ENCODE data around the gene IGFBP7.
"Not testable (repeated sequence)": the region's sequence is repeated elsewhere in the genome, so short reads cannot be mapped to it uniquely, and the experiment has no call there.

The IGFBP7 gene

GRCh38 chr4:57075367-57075766 lies 34.8 kb downstream of the IGFBP7 start:
- DNase-seq (ENCODE audit: low read depth in 3 of 3, low spot score in 1 of 3): no peak

- DNase-seq (ENCODE audit: low read depth in 3 of 3, low spot score in 1 of 3): no peak
These were observed 35.4 kb downstream of the IGFBP7 start for GRCh38 chr4:57074744-57075143.

- no peak for DNase-seq (ENCODE audit: low read depth in 3 of 3, low spot score in 1 of 3)
These were observed 36.6 kb downstream of the IGFBP7 start for GRCh38 chr4:57073559-57073958.

GRCh38 chr4:57071326-57071725 lies 38.9 kb downstream of the IGFBP7 start:
- DNase-seq (ENCODE audit: low read depth in 3 of 3, low spot score in 1 of 3): no peak

- no peak for DNase-seq (ENCODE audit: low read depth in 3 of 3, low spot score in 1 of 3)
These were observed 39.7 kb downstream of the IGFBP7 start for GRCh38 chr4:57070461-57070860.

GRCh38 chr4:57068237-57068981 lies 41.8 kb downstream of the IGFBP7 start:
- no peak for DNase-seq (ENCODE audit: low read depth in 3 of 3, low spot score in 1 of 3)

GRCh38 chr4:57065730-57066482 lies 44.3 kb downstream of the IGFBP7 start:
- no peak for DNase-seq (ENCODE audit: low read depth in 3 of 3, low spot score in 1 of 3)

GRCh38 chr4:57064811-57065711 lies 45.1 kb downstream of the IGFBP7 start:
- no peak for DNase-seq (ENCODE audit: low read depth in 3 of 3, low spot score in 1 of 3)

- DNase-seq (ENCODE audit: low read depth in 3 of 3, low spot score in 1 of 3): no peak
These were observed 46.1 kb downstream of the IGFBP7 start for GRCh38 chr4:57064120-57064519.

GRCh38 chr4:57063518-57063917 lies 46.7 kb downstream of the IGFBP7 start:
- no peak for DNase-seq (ENCODE audit: low read depth in 3 of 3, low spot score in 1 of 3)

GRCh38 chr4:57061395-57061794 lies 48.8 kb downstream of the IGFBP7 start:
- DNase-seq (ENCODE audit: low read depth in 3 of 3, low spot score in 1 of 3): no peak

- DNase-seq (ENCODE audit: low read depth in 3 of 3, low spot score in 1 of 3): not testable (repeated sequence)
These were observed 49.5 kb downstream of the IGFBP7 start for GRCh38 chr4:57060717-57061067.

GRCh38 chr4:57059890-57060716 lies 50.1 kb downstream of the IGFBP7 start:
- no peak for DNase-seq (ENCODE audit: low read depth in 3 of 3, low spot score in 1 of 3)

- DNase-seq (ENCODE audit: low read depth in 3 of 3, low spot score in 1 of 3): no peak
These were observed 54.3 kb downstream of the IGFBP7 start for GRCh38 chr4:57055886-57056285.

GRCh38 chr4:57053508-57053907 lies 56.7 kb downstream of the IGFBP7 start:
- DNase-seq (ENCODE audit: low read depth in 3 of 3, low spot score in 1 of 3): no peak

GRCh38 chr4:57051524-57051923 lies 58.7 kb downstream of the IGFBP7 start:
- no peak for DNase-seq (ENCODE audit: low read depth in 3 of 3, low spot score in 1 of 3)

GRCh38 chr4:57051095-57051494 lies 59.1 kb downstream of the IGFBP7 start:
- no peak for DNase-seq (ENCODE audit: low read depth in 3 of 3, low spot score in 1 of 3)

GRCh38 chr4:57048590-57049304 lies 61.4 kb downstream of the IGFBP7 start:
- no peak for DNase-seq (ENCODE audit: low read depth in 3 of 3, low spot score in 1 of 3)

GRCh38 chr4:57047046-57047445 lies 63.1 kb downstream of the IGFBP7 start:
- not testable (repeated sequence) for DNase-seq (ENCODE audit: low read depth in 3 of 3, low spot score in 1 of 3)

GRCh38 chr4:57044996-57045395 lies 65.2 kb downstream of the IGFBP7 start:
- no peak for DNase-seq (ENCODE audit: low read depth in 3 of 3, low spot score in 1 of 3)
